Keratinocyte (primary cell): ENCODE measurements around the gene PLA2G4F. TPM values are rescaled to one million over a fixed set of nuclear protein-coding genes. Genes with fewer than 3 reads are reported as not detected.
A peak's percentile ranks its signal among the peaks of the same experiment; 100 is the strongest.

Experiments used
- DNase-seq: peaks from one replicate; pipeline ENCODE4 v3.0.0-alpha.2; 2011; ENCODE audit warnings: low read depth, missing footprints, low spot score
- FAIRE-seq: peaks from 2 replicates; lab custom pipeline; 2011; peaks lifted over from hg19 to GRCh38; lab: Jason Lieb, UNC
- H2AFZ ChIP-seq: 2 replicates; pipeline ENCODE4 v1.6.0; 2012; ENCODE audit warnings: low read length, control low read depth, inconsistent platforms; ENCODE audit not compliant: control insufficient read depth
- H3K27ac ChIP-seq: 2 replicates; pipeline ENCODE4 v1.5.1; 2011; ENCODE audit warnings: low read length; ENCODE audit not compliant: control insufficient read depth, insufficient read depth
- H3K27me3 ChIP-seq: 3 replicates; pipeline ENCODE4 v1.6.0; 2011; ENCODE audit warnings: low read length; ENCODE audit not compliant: control insufficient read depth, insufficient read depth; ENCODE audit errors: extremely low read depth
- H3K36me3 ChIP-seq, 2 experiments: 2 replicates in 1 of 2; 3 replicates in 1 of 2; pipeline ENCODE4 v1.5.1; 2011; ENCODE audit warnings: low read length in 2 of 2, mild to moderate bottlenecking in 1 of 2; ENCODE audit not compliant: control insufficient read depth in 2 of 2, insufficient read depth in 2 of 2; ENCODE audit errors: extremely low read depth in 1 of 2
- H3K4me1 ChIP-seq: 3 replicates; pipeline ENCODE4 v1.5.1; 2011; ENCODE audit warnings: low read length; ENCODE audit not compliant: control insufficient read depth, insufficient read depth; ENCODE audit errors: extremely low read depth
- H3K4me2 ChIP-seq: 3 replicates; pipeline ENCODE4 v1.6.0; 2011; ENCODE audit warnings: low read depth, low read length; ENCODE audit not compliant: control insufficient read depth, insufficient read depth; ENCODE audit errors: extremely low read depth
- H3K4me3 ChIP-seq, 3 experiments: fragments of 200-600 bp in 1 of 3; sonication (generic) in 1 of 3; 2 replicates in 2 of 3; 3 replicates in 1 of 3; pipeline ENCODE4 v1.5.1; 2011 to 2016; ENCODE audit warnings: low read length in 3 of 3, mild to moderate bottlenecking in 3 of 3, control low read depth in 2 of 3, inconsistent platforms in 1 of 3, low read depth in 1 of 3, mixed read lengths in 1 of 3, mixed run types in 1 of 3, moderate library complexity in 1 of 3; ENCODE audit not compliant: control insufficient read depth in 2 of 3, insufficient read depth in 2 of 3; ENCODE audit errors: extremely low read depth in 1 of 3
- H3K79me2 ChIP-seq: 2 replicates; pipeline ENCODE4 v1.6.0; 2012; ENCODE audit warnings: low read length; ENCODE audit not compliant: control insufficient read depth, insufficient read depth
- H3K9ac ChIP-seq: 3 replicates; pipeline ENCODE4 v1.6.0; 2011; ENCODE audit warnings: low read length; ENCODE audit not compliant: control insufficient read depth, insufficient read depth; ENCODE audit errors: extremely low read depth
- H3K9me1 ChIP-seq: 3 replicates; pipeline ENCODE4 v1.6.0; 2011; ENCODE audit warnings: low read length; ENCODE audit not compliant: control insufficient read depth, insufficient read depth; ENCODE audit errors: extremely low read depth
- H3K9me3 ChIP-seq: 2 replicates; pipeline ENCODE4 v1.5.1; 2012; ENCODE audit warnings: low read depth, low read length; ENCODE audit not compliant: control insufficient read depth
- H4K20me1 ChIP-seq: 3 replicates; pipeline ENCODE4 v1.6.0; 2011; ENCODE audit warnings: low read length; ENCODE audit not compliant: control insufficient read depth, insufficient read depth; ENCODE audit errors: extremely low read depth
- CTCF ChIP-seq, 3 experiments: IDR thresholded peaks in 1 of 3; conservative IDR thresholded peaks in 1 of 3; optimal IDR thresholded peaks in 1 of 3; 2 replicates in 2 of 3; 3 replicates in 1 of 3; pipeline versions ENCODE3 to v1.5.1; 2011; ENCODE audit warnings: low read length in 3 of 3, mild to moderate bottlenecking in 3 of 3, moderate library complexity in 2 of 3, control low read depth in 1 of 3, inconsistent platforms in 1 of 3; ENCODE audit not compliant: insufficient read depth in 2 of 3; ENCODE audit errors: extremely low read depth in 1 of 3
- EZH2 ChIP-seq: IDR thresholded peaks from one replicate; pipeline ENCODE4 v1.6.1; 2012; ENCODE audit warnings: inconsistent platforms, mild to moderate bottlenecking, low read length, moderate library complexity
- dilution Hi-C: fragments of 300-500 bp; cut with MboI; formaldehyde crosslinking; loops from one replicate; pipeline ENCODE4 v1.7.0; 2020; ENCODE audit warnings: low sequenced_read_pairs; ENCODE audit not compliant: extremely low pct_ligation_motif_present
- polyA minus RNA-seq, 3 experiments: library from RNA; depleted of rRNA, polyadenylated mRNA; stranded (reverse); fragments of >200 nt; gene quantifications; 1 replicate in 1 of 3; 2 replicates in 1 of 3; 3 replicates in 1 of 3; pipeline ENCODE4 v1.2.3, GENCODE V29; 2011
- polyA plus RNA-seq, 5 experiments: library from polyadenylated mRNA; depleted of rRNA in 3 of 5; stranded (reverse) in 3 of 5; stranded (forward) in 1 of 5; unstranded in 1 of 5; fragments of >200 nt; gene quantifications; 1 replicate in 1 of 5; 2 replicates in 3 of 5; 3 replicates in 1 of 5; pipeline versions ENCODE4 v1.2.1 to v1.2.3, GENCODE V29; 2011 to 2012; ENCODE audit warnings: missing spikeins in 2 of 5, low read depth in 1 of 5, low replicate concordance in 1 of 5

PLA2G4F gene
- polyA plus RNA-seq: 1.1 to 15.5 TPM (median 4.4 TPM) in 3 replicates
- 24.5 TPM for polyA plus RNA-seq (2011; ENCODE audit: low read depth)
- polyA plus RNA-seq (2011; cell fraction: cytosol; rRNA removed): 1.2 and 1.3 TPM in 2 replicates
- 9.9 and 12.0 TPM in 2 replicates for polyA plus RNA-seq (2011; cell fraction: nucleus; rRNA removed)
- polyA plus RNA-seq (2012; ENCODE audit: low replicate concordance): 1.8 and 38.4 TPM in 2 replicates
- 4.6 to 12.8 TPM (median 4.9 TPM) in 3 replicates for polyA minus RNA-seq
- 9.0 TPM for polyA minus RNA-seq (2011; cell fraction: cytosol; rRNA and poly(A)+ RNA removed)
- polyA minus RNA-seq (2011; cell fraction: nucleus; rRNA and poly(A)+ RNA removed): 7.7 and 8.2 TPM in 2 replicates

DNA sequence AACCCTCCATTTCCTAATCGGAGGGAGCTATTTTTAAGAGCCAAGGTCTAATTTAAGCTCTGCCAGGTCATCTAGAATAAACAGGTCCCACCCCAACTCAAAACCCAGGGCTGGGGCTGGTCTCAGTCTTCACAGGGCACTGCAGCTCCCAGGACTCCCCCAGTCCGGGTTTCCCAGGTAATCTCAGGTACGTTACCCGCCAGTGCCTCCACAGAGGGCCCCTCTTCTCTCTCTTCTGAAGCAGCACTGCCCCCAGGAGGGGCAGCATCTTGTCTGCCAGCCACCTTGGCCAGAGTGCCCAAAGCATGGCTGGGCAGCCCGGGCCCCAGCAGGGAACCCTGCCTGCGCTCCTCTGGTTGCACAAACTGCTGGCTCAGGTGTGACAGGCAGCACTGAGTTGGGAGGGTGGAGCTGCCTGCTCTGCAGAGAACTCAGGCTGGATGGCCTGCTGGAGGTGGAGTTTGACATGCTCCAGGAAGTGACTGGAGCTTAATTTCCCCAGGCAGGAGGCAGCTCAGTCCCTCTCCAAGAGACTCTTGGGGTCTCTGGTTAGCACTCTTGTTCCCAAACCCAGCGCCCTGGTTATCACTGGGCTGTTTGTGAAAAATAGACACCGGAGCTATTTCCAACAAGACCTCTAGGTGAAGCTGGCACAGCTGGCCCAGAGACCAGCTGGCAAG is at the start of gene PLA2G4F:
Gene PLA2G4F, minus strand, starts transcription at position 394 of the 680 bp plus-strand sequence. Its CDS starts 87 bp downstream, at position 307.
- Histone ChIP-seq H2AFZ (peak within 1 kb of the TSS; percentile 74), H3K4me2 (peak within 1 kb of the TSS; percentile 82), H3K9me1 (no peaks in the 10 kb centered on the region), H3K79me2 (no peaks in the 10 kb centered on the region), H4K20me1 (no peaks in the 10 kb centered on the region), H3K9ac (peak within 1 kb of the TSS; percentile 53), H3K9me3 (no peaks in the 10 kb centered on the region), H3K27ac (peak within 1 kb of the TSS; percentile 27), H3K27me3 (no peaks in the 10 kb centered on the region), H3K4me3 (peak within 1 kb of the TSS; percentile 23 to 55 (median 24)), H3K36me3 (peaks cover 5 to 15% of the 10 kb centered on the region in 2 experiments), H3K4me1 (peaks cover 46% of the 10 kb centered on the region)
- peak; percentile 93 for FAIRE-seq
- TF ChIP-seq CTCF (optimal IDR thresholded peaks at IDR 0.05 in 1 of 3, IDR thresholded peaks at IDR 0.05 in 1 of 3, conservative IDR thresholded peaks at IDR 0.05 in 1 of 3; ENCODE audit: extremely low read depth in 1 of 3, insufficient read depth in 2 of 3, low read length in 3 of 3): peak in 1 of 3 experiments; percentile 23
- no peak for TF ChIP-seq EZH2
- dilution Hi-C loops: no loop called here
- DNase-seq: no peak

DNA sequence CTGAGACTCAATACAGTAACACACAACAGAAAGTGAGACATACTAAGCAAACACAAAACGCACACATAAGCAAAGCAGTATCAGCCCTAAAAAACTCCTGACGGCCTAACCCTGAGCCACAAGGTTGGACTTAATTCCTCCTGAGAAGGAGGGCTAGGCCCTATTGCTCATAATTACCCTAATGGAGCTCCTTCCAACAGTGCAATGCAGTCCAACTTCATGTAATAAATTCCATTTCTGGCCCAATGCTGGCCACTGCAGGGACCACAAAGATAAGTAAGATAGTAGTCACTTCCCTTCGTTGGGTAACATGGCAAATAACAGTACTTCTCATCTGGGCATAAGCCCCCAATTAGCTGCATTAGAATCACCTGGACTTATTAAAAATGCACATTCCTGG is 47.5 kb upstream of the PLA2G4F start:
- no peak for DNase-seq
- H3K9me1 ChIP-seq: peaks cover 4% of the 10 kb centered on the region
- H4K20me1 ChIP-seq: no peaks in the 10 kb centered on the region
- H3K4me1 ChIP-seq: peaks cover 11% of the 10 kb centered on the region
- H2AFZ ChIP-seq: no peak overlapping the region
- H3K36me3 ChIP-seq: peaks cover 1 to 3% of the 10 kb centered on the region in 2 experiments
- H3K27ac ChIP-seq: no peak overlapping the region
- no peaks in the 10 kb centered on the region for H3K9me3 ChIP-seq
- TF ChIP-seq EZH2 (no peak), CTCF (optimal IDR thresholded peaks at IDR 0.05 in 1 of 3, IDR thresholded peaks at IDR 0.05 in 1 of 3, conservative IDR thresholded peaks at IDR 0.05 in 1 of 3; ENCODE audit: extremely low read depth in 1 of 3, insufficient read depth in 2 of 3, low read length in 3 of 3) (no peak)
- FAIRE-seq: no peak
- no peak overlapping the region for H3K9ac ChIP-seq
- dilution Hi-C loops: no loop called here
- no peaks in the 10 kb centered on the region for H3K27me3 ChIP-seq
- H3K4me2 ChIP-seq: no peak overlapping the region
- peaks cover 39% of the 10 kb centered on the region for H3K79me2 ChIP-seq
- no peak overlapping the region for H3K4me3 ChIP-seq
